Activated CD8-positive, alpha-beta T cell treated with anti-CD3 and anti-CD28 coated beads, Interleukin-2, amount 10 ng/mL, durations not matched to agents 7 days and 5 days (primary cell): Measurements from ENCODE around the gene PPP2R5A. TPM values are rescaled to one million over a fixed set of nuclear protein-coding genes. Genes with fewer than 3 reads are reported as not detected.
"Not testable (repeated sequence)": the region's sequence is repeated elsewhere in the genome, so short reads cannot be mapped to it uniquely, and the experiment has no call there.

Source experiments
- ATAC-seq: fragments of 150-1000 bp; cut with Tn5 transposase; one replicate; pipeline ENCODE4 v1.10.0; 2021; ENCODE audit warnings: moderate library complexity
- CTCF ChIA-PET: fragments of 350-600 bp; sonication (Branson Sonifier 250); formaldehyde crosslinking; loops from one replicate; lab custom pipeline; 2021; ENCODE audit warnings: antibody characterized with exemption; lab: Charles Lee
- POLR2A ChIA-PET: fragments of 350-600 bp; sonication (Branson Sonifier 250); formaldehyde crosslinking; loops from one replicate; lab custom pipeline; 2021; ENCODE audit warnings: antibody characterized with exemption; lab: Charles Lee
- DNase-seq: peaks from one replicate; pipeline ENCODE4 v3.0.0-alpha.2; 2020
- H3K27ac Mint-ChIP-seq: one replicate; pipeline ENCODE4 v1.8.0; 2021; ENCODE audit warnings: mild to moderate bottlenecking, mixed read lengths
- H3K27me3 Mint-ChIP-seq: one replicate; pipeline ENCODE4 v1.8.0; 2021; ENCODE audit warnings: low read depth, mixed read lengths
- H3K36me3 Mint-ChIP-seq: one replicate; pipeline ENCODE4 v1.8.0; 2021; ENCODE audit warnings: low read depth, mixed read lengths
- H3K4me1 Mint-ChIP-seq: one replicate; pipeline ENCODE4 v1.8.0; 2021; ENCODE audit warnings: low read depth, mixed read lengths
- H3K4me3 Mint-ChIP-seq: one replicate; pipeline ENCODE4 v1.8.0; 2021; ENCODE audit warnings: mild to moderate bottlenecking, mixed read lengths
- H3K9me3 Mint-ChIP-seq: one replicate; pipeline ENCODE4 v1.8.0; 2022; ENCODE audit warnings: mixed read lengths; ENCODE audit not compliant: insufficient read depth
- total RNA-seq, 2 experiments: library from RNA; stranded (reverse); gene quantifications; one replicate each; pipeline ENCODE4 v1.2.3, GENCODE V29; 2021

Gene PPP2R5A
- total RNA-seq, 2 experiments from 2014 or later = 66.7 to 72.3 TPM

DNA sequence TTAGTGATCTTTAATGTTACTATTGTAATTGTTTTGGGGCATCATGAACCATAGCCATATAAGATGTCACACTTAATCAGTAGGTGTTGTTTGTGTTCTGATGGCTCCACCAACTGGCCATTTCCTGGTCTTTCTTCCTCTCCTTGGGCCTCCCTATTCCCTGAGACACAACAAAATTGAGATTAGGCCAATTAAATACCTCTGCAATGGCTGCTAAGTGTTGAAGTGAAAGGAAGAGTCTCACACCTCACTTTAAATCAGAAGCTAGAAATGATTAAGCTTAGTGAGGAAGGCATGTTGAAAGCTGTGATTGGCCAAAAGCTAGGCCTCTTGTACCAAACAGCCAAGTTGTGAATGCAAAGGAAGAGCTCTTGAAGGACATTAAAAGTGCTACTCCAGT, 30.7 kb downstream of the PPP2R5A start:
- no peaks in the 10 kb centered on the region for H3K9me3 Mint-ChIP-seq
- ChIA-PET POLR2A (interaction anchor here (0.5 kb wide), 1 partner anchor 30 kb away, joined by 3 read pairs; no protein-coding TSS in a partner anchor), CTCF (interaction anchor here (0.6 to 1.0 kb wide), 6 partner anchors 11 to 246 kb away, joined by 3 to 7 read pairs (median 4); no protein-coding TSS in a partner anchor)
- no peak for ATAC-seq
- peak overlapping the region; percentile 28 for H3K27ac Mint-ChIP-seq
- peaks cover 7% of the 10 kb centered on the region for H3K4me1 Mint-ChIP-seq
- peaks cover 19% of the 10 kb centered on the region for H3K36me3 Mint-ChIP-seq
- no peak overlapping the region for H3K4me3 Mint-ChIP-seq
- H3K27me3 Mint-ChIP-seq = no peaks in the 10 kb centered on the region
- DNase-seq = peak; percentile 33

GRCh38 chr1:212317916-212318315, 32.7 kb downstream of the PPP2R5A start:
- peaks cover 13% of the 10 kb centered on the region for H3K36me3 Mint-ChIP-seq
- H3K9me3 Mint-ChIP-seq = no peaks in the 10 kb centered on the region
- H3K4me1 Mint-ChIP-seq = peaks cover 9% of the 10 kb centered on the region
- no peak for DNase-seq
- no peaks in the 10 kb centered on the region for H3K27me3 Mint-ChIP-seq
- H3K4me3 Mint-ChIP-seq = no peak overlapping the region
- H3K27ac Mint-ChIP-seq = no peak overlapping the region
- ChIA-PET POLR2A (no interaction called here), CTCF (interaction anchor here (1.0 to 2.1 kb wide), 2 partner anchors 32 to 247 kb away, joined by 3 to 7 read pairs; no protein-coding TSS in a partner anchor)
- no peak for ATAC-seq

- ATAC-seq, H3K27ac Mint-ChIP-seq, H3K27me3 Mint-ChIP-seq, H3K9me3 Mint-ChIP-seq, H3K4me1 Mint-ChIP-seq, H3K4me3 Mint-ChIP-seq, POLR2A ChIA-PET, CTCF ChIA-PET, DNase-seq: not testable (repeated sequence)
- peaks cover 16% of the 10 kb centered on the region for H3K36me3 Mint-ChIP-seq
Observed at GRCh38 chr1:212321031-212321430, 35.8 kb downstream of the PPP2R5A start.

GRCh38 chr1:212323066-212323465, 37.9 kb downstream of the PPP2R5A start:
- Mint-ChIP-seq H3K9me3 (no peaks in the 10 kb centered on the region), H3K36me3 (peaks cover 12% of the 10 kb centered on the region), H3K4me1 (peaks cover 5% of the 10 kb centered on the region), H3K4me3 (no peak overlapping the region), H3K27ac (no peak overlapping the region), H3K27me3 (no peaks in the 10 kb centered on the region)
- ATAC-seq (no peak), DNase-seq (no peak)
- ChIA-PET POLR2A (no interaction called here), CTCF (interaction anchor here (0.7 kb wide), 1 partner anchor 252 kb away, joined by 3 read pairs; no protein-coding TSS in a partner anchor)

- CTCF ChIA-PET = interaction anchor here (0.9 kb wide), 1 partner anchor 10 kb away, joined by 3 read pairs; no protein-coding TSS in a partner anchor
Observed at GRCh38 chr1:212326541-212326940, 41.3 kb downstream of the PPP2R5A start.

GRCh38 chr1:212328248-212328647, 43.0 kb downstream of the PPP2R5A start:
- Mint-ChIP-seq H3K4me1 (peaks cover under 1% of the 10 kb centered on the region), H3K9me3 (no peaks in the 10 kb centered on the region), H3K27ac (no peak overlapping the region), H3K36me3 (peaks cover 21% of the 10 kb centered on the region), H3K4me3 (no peak overlapping the region), H3K27me3 (no peaks in the 10 kb centered on the region)
- ATAC-seq = no peak
- ChIA-PET CTCF (interaction anchor here (1.0 kb wide), 1 partner anchor 26 kb away, joined by 3 read pairs; no protein-coding TSS in a partner anchor), POLR2A (no interaction called here)
- DNase-seq = no peak

More at GRCh38 chr1:212326541-212326940, 41.3 kb downstream of the PPP2R5A start:
- DNase-seq (no peak), ATAC-seq (no peak)
- Mint-ChIP-seq H3K4me3 (no peak overlapping the region), H3K36me3 (peaks cover 14% of the 10 kb centered on the region), H3K9me3 (no peaks in the 10 kb centered on the region), H3K4me1 (peaks cover 5% of the 10 kb centered on the region), H3K27ac (no peak overlapping the region), H3K27me3 (no peaks in the 10 kb centered on the region)
- POLR2A ChIA-PET = no interaction called here

GRCh38 chr1:212329105-212329504, 43.9 kb downstream of the PPP2R5A start:
- Mint-ChIP-seq H3K4me1 (no peaks in the 10 kb centered on the region), H3K9me3 (no peaks in the 10 kb centered on the region), H3K36me3 (peaks cover 27% of the 10 kb centered on the region), H3K27me3 (no peaks in the 10 kb centered on the region), H3K27ac (no peak overlapping the region), H3K4me3 (no peak overlapping the region)
- DNase-seq (no peak), ATAC-seq (no peak)
- CTCF ChIA-PET = interaction anchor here (1.0 kb wide), 1 partner anchor 27 kb away, joined by 3 read pairs; no protein-coding TSS in a partner anchor
- POLR2A ChIA-PET = no interaction called here

- ATAC-seq (no peak), DNase-seq (no peak)
- no peaks in the 10 kb centered on the region for H3K4me1 Mint-ChIP-seq
- no peaks in the 10 kb centered on the region for H3K9me3 Mint-ChIP-seq
- no peak overlapping the region for H3K27ac Mint-ChIP-seq
- no peaks in the 10 kb centered on the region for H3K27me3 Mint-ChIP-seq
- ChIA-PET CTCF (interaction anchor here (1.0 to 1.2 kb wide), 2 partner anchors 115 to 661 kb away, joined by 4 to 5 read pairs; no protein-coding TSS in a partner anchor), POLR2A (no interaction called here)
- H3K36me3 Mint-ChIP-seq = peaks cover 29% of the 10 kb centered on the region
- H3K4me3 Mint-ChIP-seq = no peak overlapping the region
Observed at GRCh38 chr1:212341090-212341489, 55.9 kb downstream of the PPP2R5A start.

DNA sequence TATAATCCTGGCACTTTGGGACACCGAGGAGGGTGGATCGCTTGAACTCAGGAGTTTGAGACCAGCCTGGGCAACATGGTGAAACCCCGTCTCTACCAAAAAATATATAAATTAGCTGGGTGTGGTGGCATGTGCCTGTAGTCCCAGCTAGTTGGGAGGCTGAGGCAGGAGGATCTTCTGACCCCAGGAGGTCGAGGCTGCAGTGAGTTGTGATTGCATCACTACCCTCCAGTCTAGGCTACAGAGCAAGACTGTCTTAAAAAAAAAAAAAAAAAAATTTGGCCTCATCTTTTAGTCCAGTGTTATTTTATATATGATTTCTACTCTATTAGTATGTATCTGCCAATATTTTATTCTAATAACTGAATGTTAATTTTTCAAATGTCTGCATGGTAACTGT, 59.7 kb downstream of the PPP2R5A start:
- no peaks in the 10 kb centered on the region for H3K9me3 Mint-ChIP-seq
- DNase-seq = no peak
- H3K27ac Mint-ChIP-seq = no peak overlapping the region
- no peaks in the 10 kb centered on the region for H3K4me1 Mint-ChIP-seq
- POLR2A ChIA-PET = no interaction called here
- no peak for ATAC-seq
- no peaks in the 10 kb centered on the region for H3K27me3 Mint-ChIP-seq
- peaks cover 35% of the 10 kb centered on the region for H3K36me3 Mint-ChIP-seq
- CTCF ChIA-PET = interaction anchor here (1.0 to 3.0 kb wide), 3 partner anchors 111 to 310 kb away, joined by 3 to 11 read pairs (median 6); no protein-coding TSS in a partner anchor
- H3K4me3 Mint-ChIP-seq = no peak overlapping the region

GRCh38 chr1:212346601-212347000, 61.4 kb downstream of the PPP2R5A start:
- Mint-ChIP-seq H3K4me1 (no peaks in the 10 kb centered on the region), H3K27me3 (no peaks in the 10 kb centered on the region), H3K4me3 (no peak overlapping the region), H3K36me3 (peaks cover 36% of the 10 kb centered on the region), H3K27ac (no peak overlapping the region), H3K9me3 (no peaks in the 10 kb centered on the region)
- DNase-seq = no peak
- CTCF ChIA-PET = interaction anchor here (1.5 to 1.7 kb wide), 2 partner anchors 22 to 109 kb away, joined by 3 to 4 read pairs; no protein-coding TSS in a partner anchor
- no peak for ATAC-seq
- POLR2A ChIA-PET = no interaction called here

- H3K9me3 Mint-ChIP-seq = no peaks in the 10 kb centered on the region
- ChIA-PET POLR2A (no interaction called here), CTCF (interaction anchor here (0.7 to 1.6 kb wide), 4 partner anchors 38 to 671 kb away, joined by 3 to 6 read pairs (median 3); no protein-coding TSS in a partner anchor)
- H3K36me3 Mint-ChIP-seq = peaks cover 36% of the 10 kb centered on the region
- H3K4me1 Mint-ChIP-seq = no peaks in the 10 kb centered on the region
- ATAC-seq (no peak), DNase-seq (no peak)
- H3K27me3 Mint-ChIP-seq = no peaks in the 10 kb centered on the region
- H3K4me3 Mint-ChIP-seq = no peak overlapping the region
- H3K27ac Mint-ChIP-seq = no peak overlapping the region
Observed at GRCh38 chr1:212351588-212352362, 66.6 kb downstream of the PPP2R5A start.

GRCh38 chr1:212353181-212353580, 68.0 kb downstream of the PPP2R5A start:
- Mint-ChIP-seq H3K9me3 (no peaks in the 10 kb centered on the region), H3K27me3 (no peaks in the 10 kb centered on the region), H3K4me3 (no peak overlapping the region), H3K27ac (no peak overlapping the region), H3K4me1 (no peaks in the 10 kb centered on the region), H3K36me3 (peaks cover 37% of the 10 kb centered on the region)
- ChIA-PET CTCF (interaction anchor here (1.6 kb wide), 1 partner anchor 102 kb away, joined by 6 read pairs; no protein-coding TSS in a partner anchor), POLR2A (interaction anchor here (0.7 kb wide), 1 partner anchor 672 kb away, joined by 3 read pairs; no protein-coding TSS in a partner anchor)
- ATAC-seq = no peak
- DNase-seq = no peak
